HepG2 (cell line): ENCODE results near the gene PRPF38A. TPM values are rescaled to one million over a fixed set of nuclear protein-coding genes. Genes with fewer than 3 reads are reported as not detected.

ENCODE experiments used
- ATAD3A ChIP-seq: sonication (generic); formaldehyde crosslinking; IDR thresholded peaks from 2 replicates; pipeline ENCODE4 v1.4.0; 2020; ENCODE audit warnings: missing genetic modification reagents
- CBFB ChIP-seq: sonication (generic); formaldehyde crosslinking; IDR thresholded peaks from 2 replicates; pipeline ENCODE4 v1.4.0; 2020; ENCODE audit warnings: missing genetic modification reagents
- CCAR2 ChIP-seq: fragments of 200-400 bp; formaldehyde crosslinking; optimal IDR thresholded peaks from 2 replicates; pipeline ENCODE3; 2018; ENCODE audit warnings: low read depth, mild to moderate bottlenecking, low read length, moderate library complexity
- DBP ChIP-seq: sonication (generic); formaldehyde crosslinking; IDR thresholded peaks from 2 replicates; pipeline ENCODE4 v1.4.0; 2020; ENCODE audit warnings: missing genetic modification reagents; ENCODE audit errors: not compliant biosample characterization
- GFI1 ChIP-seq: sonication (generic); formaldehyde crosslinking; IDR thresholded peaks from 2 replicates; pipeline ENCODE4 v1.5.0; 2020; ENCODE audit warnings: missing genetic modification reagents, mild to moderate bottlenecking, borderline replicate concordance
- HHEX ChIP-seq: IDR thresholded peaks from 2 replicates; pipeline ENCODE4 v1.6.1; 2016; ENCODE audit warnings: control low read depth
- HNRNPK ChIP-seq: fragments of 200-400 bp; formaldehyde crosslinking; IDR thresholded peaks from 2 replicates; pipeline ENCODE4 v1.6.1; 2018; ENCODE audit warnings: low read length, low read depth, moderate library complexity, mild to moderate bottlenecking; ENCODE audit not compliant: poor library complexity, severe bottlenecking
- KLF15 ChIP-seq: sonication (generic); formaldehyde crosslinking; IDR thresholded peaks from 2 replicates; pipeline ENCODE4 v1.8.1; 2023; ENCODE audit warnings: borderline replicate concordance, mild to moderate bottlenecking, inconsistent platforms, missing genetic modification reagents, mixed read lengths
- MEF2D ChIP-seq: sonication (generic); formaldehyde crosslinking; IDR thresholded peaks from 2 replicates; pipeline ENCODE4 v1.5.1; 2020; ENCODE audit warnings: mild to moderate bottlenecking, missing genetic modification reagents
- MXI1 ChIP-seq: IDR thresholded peaks from 3 replicates; pipeline ENCODE4 v1.6.1; 2012; ENCODE audit warnings: low read depth, low read length, inconsistent platforms, borderline replicate concordance
- NFE2L1 ChIP-seq: sonication (generic); formaldehyde crosslinking; IDR thresholded peaks from 2 replicates; pipeline ENCODE4 v1.4.0; 2020; ENCODE audit warnings: missing genetic modification reagents, mild to moderate bottlenecking, borderline replicate concordance
- PAX8 ChIP-seq: sonication (generic); formaldehyde crosslinking; IDR thresholded peaks from 2 replicates; pipeline ENCODE4 v1.8.0; 2022; ENCODE audit warnings: mild to moderate bottlenecking, missing genetic modification reagents, borderline replicate concordance
- RXRB ChIP-seq: IDR thresholded peaks from 2 replicates; pipeline ENCODE4 v1.6.1; 2016; ENCODE audit warnings: borderline replicate concordance, missing genetic modification reagents, missing compliant biosample characterization
- TERF1 ChIP-seq: sonication (generic); formaldehyde crosslinking; IDR thresholded peaks from 2 replicates; pipeline ENCODE4 v1.8.0; 2022; ENCODE audit warnings: mild to moderate bottlenecking, missing genetic modification reagents, moderate library complexity
- TIGD3 ChIP-seq: sonication (generic); formaldehyde crosslinking; IDR thresholded peaks from 2 replicates; pipeline ENCODE4 v1.5.1; 2020; ENCODE audit warnings: mild to moderate bottlenecking, missing genetic modification reagents, borderline replicate concordance
- TMF1 ChIP-seq: sonication (generic); formaldehyde crosslinking; IDR thresholded peaks from 2 replicates; pipeline ENCODE4 v1.8.1; 2022; ENCODE audit warnings: low read depth, missing genetic modification reagents
- XRCC5 ChIP-seq: fragments of 200-400 bp; formaldehyde crosslinking; optimal IDR thresholded peaks from 2 replicates; pipeline ENCODE3; 2017; ENCODE audit warnings: mild to moderate bottlenecking, low read length
- ZBED4 ChIP-seq: sonication (generic); formaldehyde crosslinking; IDR thresholded peaks from 2 replicates; pipeline ENCODE4 v1.4.0; 2020; ENCODE audit warnings: missing genetic modification reagents, borderline replicate concordance
- ZNF468 ChIP-seq: sonication (generic); formaldehyde crosslinking; IDR thresholded peaks from 2 replicates; pipeline ENCODE4 v1.8.0; 2022; ENCODE audit warnings: mild to moderate bottlenecking, moderate library complexity, missing genetic modification reagents
- ZNF546 ChIP-seq: sonication (generic); formaldehyde crosslinking; conservative IDR thresholded peaks from 2 replicates; pipeline ENCODE4 v1.8.1; 2023; ENCODE audit warnings: mild to moderate bottlenecking, missing genetic modification reagents
- ZNF549 ChIP-seq: sonication (generic); formaldehyde crosslinking; IDR thresholded peaks from 2 replicates; pipeline ENCODE4 v1.5.0; 2020; ENCODE audit warnings: missing genetic modification reagents
- ZNF790 ChIP-seq: sonication (generic); formaldehyde crosslinking; IDR thresholded peaks from 2 replicates; pipeline ENCODE4 v1.8.0; 2022; ENCODE audit warnings: missing genetic modification reagents, mild to moderate bottlenecking, borderline replicate concordance
- polyA plus RNA-seq, 8 experiments: library from polyadenylated mRNA; depleted of rRNA in 3 of 8; stranded (reverse) in 7 of 8; unstranded in 1 of 8; fragments of >200 nt; fragmentation: Illumina TruSeq in 4 of 8; extraction: Trizol in 4 of 8; gene quantifications; 2 replicates each; pipeline versions ENCODE4 v1.2.1 to v1.2.3, GENCODE V29; 2011 to 2016; ENCODE audit warnings: low read depth in 4 of 8, missing spikeins in 1 of 8, mixed read lengths in 1 of 8; ENCODE audit not compliant: insufficient read depth in 1 of 8
- total RNA-seq, 5 experiments: library from RNA; depleted of rRNA; stranded (reverse); fragments of >200 nt; fragmentation: Illumina TruSeq; extraction: Trizol; gene quantifications; 2 replicates each; pipeline ENCODE4 v1.2.3, GENCODE V29; 2016; ENCODE audit warnings: low read depth in 1 of 5

PRPF38A gene
- total and polyA plus RNA-seq, 2 of the 13 experiments (the other 11 are each of a cell fraction or from before 2014, with no cell fraction given): 18.3 to 45.5 TPM

GRCh38 chr1:52365746-52366516 is 38.5 kb upstream of the PRPF38A start, which contains the start of gene CC2D1B (continued):
- TF ChIP-seq RXRB (no peak), ZNF790 (peak; percentile 56; the same call in 1 of the 2 replicates), PAX8 (CRISPR knock-in tag) (no peak), KLF15 (CRISPR knock-in tag) (peak; percentile 41; the same call in 1 of the 2 replicates), MXI1 (peak; percentile 53; the same call in 1 of the 3 replicates), ZNF468 (CRISPR knock-in tag) (no peak), ZNF549 (CRISPR knock-in tag) (0 out of 2 replicates have a peak, but pooled peaks have one; percentile 50), HHEX (CRISPR knock-in tag) (no peak), ZBED4 (CRISPR knock-in tag) (peak; percentile 35; the same call in 1 of the 2 replicates), CBFB (CRISPR knock-in tag) (no peak), CCAR2 (no peak), ZNF546 (CRISPR knock-in tag) (no peak), TIGD3 (CRISPR knock-in tag) (no peak), NFE2L1 (CRISPR knock-in tag) (no peak), GFI1 (CRISPR knock-in tag) (no peak; the same call in 1 of the 2 replicates), ATAD3A (CRISPR knock-in tag) (no peak), XRCC5 (peak; percentile 13), TERF1 (no peak), TMF1 (CRISPR knock-in tag) (no peak), MEF2D (no peak), DBP (CRISPR knock-in tag) (peak; percentile 96), HNRNPK (peak; percentile 58)
